HCT116 (cell line): ENCODE data around the gene BEGAIN.

Experiments used
- ATF3 ChIP-seq: IDR thresholded peaks from 2 replicates; pipeline ENCODE4 v1.6.1; 2012
- CBX3 ChIP-seq: IDR thresholded peaks from 2 replicates; pipeline ENCODE4 v1.6.1; 2012; ENCODE audit warnings: low read depth
- CTCF ChIP-seq, 3 experiments: fragments of 200-600 bp in 1 of 3; sonication (generic) in 1 of 3; IDR thresholded peaks in 2 of 3; conservative IDR thresholded peaks in 1 of 3; 2 replicates each; pipeline ENCODE4 v1.5.1; 2012 to 2017; ENCODE audit warnings: low read depth in 2 of 3, low read length in 2 of 3, antibody characterized with exemption in 1 of 3, borderline replicate concordance in 1 of 3, control low read depth in 1 of 3, mild to moderate bottlenecking in 1 of 3, mixed read lengths in 1 of 3, mixed run types in 1 of 3, moderate library complexity in 1 of 3; ENCODE audit not compliant: insufficient read depth in 1 of 3
- EGR1 ChIP-seq: IDR thresholded peaks from 2 replicates; pipeline ENCODE4 v1.6.1; 2012; ENCODE audit warnings: low read depth
- EZH2phosphoT487 ChIP-seq: fragments of 200-600 bp; IDR thresholded peaks from 2 replicates; pipeline ENCODE4 v1.6.1; 2018; ENCODE audit warnings: antibody characterized with exemption, borderline replicate concordance
- POLR2AphosphoS5 ChIP-seq: IDR thresholded peaks from 2 replicates; pipeline ENCODE4 v1.6.1; 2011; ENCODE audit warnings: mild to moderate bottlenecking, low read depth, low read length, moderate library complexity
- REST ChIP-seq: IDR thresholded peaks from 2 replicates; pipeline ENCODE4 v1.6.1; 2012; ENCODE audit warnings: low read depth
- TCF7L2 ChIP-seq: IDR thresholded peaks from 2 replicates; pipeline ENCODE4 v1.7.0; 2011; ENCODE audit warnings: borderline replicate concordance, inconsistent platforms; ENCODE audit not compliant: insufficient read depth, insufficient read length; ENCODE audit errors: extremely low read depth
- ZBTB33 ChIP-seq: IDR thresholded peaks from 2 replicates; pipeline ENCODE4 v1.6.1; 2011; ENCODE audit warnings: mild to moderate bottlenecking, low read length, moderate library complexity; ENCODE audit not compliant: insufficient replicate concordance; ENCODE audit errors: extremely low read depth

DNA sequence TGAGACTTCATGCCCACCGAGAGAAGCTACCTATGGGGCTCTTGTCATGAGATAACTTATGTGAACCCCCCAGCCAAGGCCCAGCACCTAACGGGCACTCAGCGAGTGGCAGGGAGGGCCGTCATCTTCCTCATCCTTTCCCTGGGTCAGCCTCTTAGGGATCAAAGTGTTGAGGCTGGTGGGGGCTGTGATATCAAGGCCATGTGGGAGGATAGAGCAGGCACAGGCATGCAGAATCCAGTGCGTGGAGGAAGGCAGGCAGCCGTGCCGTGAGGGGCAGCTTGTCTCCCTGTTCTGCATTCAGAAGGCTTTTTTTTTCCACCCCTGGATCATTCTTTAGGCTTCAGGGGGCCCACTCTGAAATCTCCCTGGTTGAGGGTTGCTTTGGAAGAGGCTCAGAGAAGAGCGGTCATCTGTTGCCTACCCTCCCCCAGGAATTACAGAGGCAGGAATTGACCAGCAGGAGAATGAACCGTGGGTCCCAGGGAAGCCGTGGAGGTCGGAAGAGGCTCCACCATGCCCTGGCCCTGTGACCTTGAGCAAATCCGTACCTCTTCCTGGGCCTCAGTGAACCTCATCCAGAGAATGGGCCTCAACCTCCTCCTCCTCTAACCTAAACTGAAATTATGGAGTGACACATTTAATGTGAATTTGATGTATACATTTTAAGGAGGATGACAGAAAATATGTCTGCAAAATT lies 62.8 kb downstream of the BEGAIN start:
- no peak for TF ChIP-seq CTCF (IDR thresholded peaks at IDR 0.05 in 2 of 3, conservative IDR thresholded peaks at IDR 0.05 in 1 of 3; ENCODE audit: borderline replicate concordance in 1 of 3, insufficient read depth in 1 of 3, low read depth in 2 of 3, low read length in 2 of 3)
- TF ChIP-seq POLR2AphosphoS5 = no peak
- TF ChIP-seq CBX3 = no peak
- no peak for TF ChIP-seq REST
- no peak for TF ChIP-seq ATF3
- TF ChIP-seq TCF7L2 = no peak
- TF ChIP-seq EGR1 = no peak
- no peak for TF ChIP-seq ZBTB33
- TF ChIP-seq EZH2phosphoT487 = no peak
